Aorta (tissue), 5 donors: Measurements from ENCODE around the gene MYO1G. TPM values are rescaled to one million over a fixed set of nuclear protein-coding genes. Genes with fewer than 3 reads are reported as not detected.
"Not testable (repeated sequence)": the region's sequence is repeated elsewhere in the genome, so short reads cannot be mapped to it uniquely, and the experiment has no call there.

Experiments used
- ATAC-seq: fragments of 200-7000 bp; cut with Tn5 transposase; one replicate; pipeline ENCODE4 v1.9.1; 2022; ENCODE audit warnings: moderate library complexity; ENCODE audit not compliant: low FRiP score
- DNase-seq, 2 donors: peaks; one replicate each; pipeline ENCODE4 v3.0.0-alpha.2; 2020
- H3K27ac ChIP-seq, 2 donors: one replicate each; pipeline ENCODE4 v1.5.1; 2013; ENCODE audit warnings: low read length in 2 of 2, mild to moderate bottlenecking in 2 of 2, moderate library complexity in 2 of 2, control low read depth in 1 of 2, inconsistent platforms in 1 of 2, low read depth in 1 of 2
- H3K27me3 ChIP-seq, 2 donors: one replicate each; pipeline ENCODE4 v1.6.1; 2013; ENCODE audit warnings: control low read depth in 1 of 2, low read length in 1 of 2, mild to moderate bottlenecking in 1 of 2, moderate library complexity in 1 of 2; ENCODE audit not compliant: insufficient read depth in 2 of 2, control insufficient read depth in 1 of 2
- H3K36me3 ChIP-seq, 2 donors: one replicate each; pipeline ENCODE4 v1.6.1; 2013; ENCODE audit warnings: control low read depth in 1 of 2, low read length in 1 of 2, mild to moderate bottlenecking in 1 of 2; ENCODE audit not compliant: insufficient read depth in 2 of 2, control insufficient read depth in 1 of 2
- H3K4me1 ChIP-seq, 2 donors: one replicate each; pipeline ENCODE4 v1.6.1; 2013; ENCODE audit warnings: low read length in 2 of 2, control low read depth in 1 of 2, mild to moderate bottlenecking in 1 of 2, moderate library complexity in 1 of 2; ENCODE audit not compliant: insufficient read depth in 2 of 2, control insufficient read depth in 1 of 2
- H3K4me3 ChIP-seq, 2 donors: one replicate each; pipeline ENCODE4 v1.5.1; 2013; ENCODE audit warnings: low read length in 2 of 2, control low read depth in 1 of 2, mild to moderate bottlenecking in 1 of 2
- H3K9me3 ChIP-seq: one replicate; pipeline ENCODE4 v1.6.1; 2013; ENCODE audit warnings: mild to moderate bottlenecking, low read length; ENCODE audit not compliant: control insufficient read depth
- WGBS, 2 donors: extraction: QIAGEN DNeasy Blood & Tissue Kit; methylation state at CpG; one replicate each; pipeline ENCODE4 v1.1.7; 2013; 5-methylcytosine and 5-hydroxymethylcytosine counted together
- intact Hi-C, 2 donors: fragments of 100-400 bp; cut with DNase I; formaldehyde crosslinking; loops; one replicate each; pipeline versions ENCODE4 v1.14.2 to v1.15.0; 2022
- long read RNA-seq, 2 donors: library from polyadenylated mRNA; unstranded; transcript quantifications; one replicate each; pipeline ENCODE4 v2.0.0, GENCODE V29; 2020 to 2021
- polyA plus RNA-seq, 2 donors: library from polyadenylated mRNA; stranded (reverse); fragments of 200-250 nt; gene quantifications; one replicate each; pipeline ENCODE4 v1.2.3, GENCODE V29; 2013
- total RNA-seq, 2 donors: library from RNA; stranded (reverse); fragmentation: NEBNext Ultra II Directional; extraction: Animal tissue kit (Norgen Biotek cat#: 25700); gene quantifications; one replicate each; pipeline ENCODE4 v1.2.1, GENCODE V29; 2021
- donor health status: healthy with polysubstance abuse.
- donor health status: Bipolar disorder and iron deficiency.
- donor health status: DM: no; HTN: no; CAD: no.
- donor health status: DM: no; HTN: no; CAD: no.
- donor health status: DM: yes; HTN: yes; CAD: no.

Gene MYO1G
- total RNA-seq (10 to 100 TPM in 1 of 2 donors, 1 to 10 TPM in 1; 7.2 to 21.3 TPM), polyA plus RNA-seq (1 to 10 TPM; 1.4 to 3.5 TPM)
- long read RNA-seq, donor 1, partial matches to known transcripts = 23 of 35 reads
- long read RNA-seq, donor 1, other reads (novel, unspliced or antisense) = 8 of 35 reads
- long read RNA-seq, donor 2, partial matches to known transcripts = 5 of 11 reads
- long read RNA-seq, donor 2, other reads (novel, unspliced or antisense) = 4 of 11 reads

GRCh38 chr7:44978511-44979366 lies at the start of gene MYO1G:
Gene MYO1G (minus strand): TSS chr7:44979015. CDS start chr7:44978961, 54 bp downstream.
- ATAC-seq = no peak
- intact Hi-C loops = no loop called here
- Histone ChIP-seq H3K4me1 (no peaks in the 10 kb centered on the region), H3K27ac (no peak within 1 kb of the TSS), H3K36me3 (peaks cover 2 to 7% of the 10 kb centered on the region in 2 donors), H3K9me3 (no peaks in the 10 kb centered on the region), H3K4me3 (no peak within 1 kb of the TSS), H3K27me3 (no peaks in the 10 kb centered on the region)
- DNase-seq = peak; percentile 79
- 92 to 93% methylated on average over 24 of the region's 24 CpGs for WGBS, 2 donors

- DNase-seq (no peak), ATAC-seq (no peak)
- H3K9me3 ChIP-seq = no peaks in the 10 kb centered on the region
- 86 to 93% methylated on average over 17 of the region's 17 CpGs for WGBS, 2 donors
- no peaks in the 10 kb centered on the region for H3K4me1 ChIP-seq
- H3K36me3 ChIP-seq = no peaks in the 10 kb centered on the region
- no peak overlapping the region for H3K4me3 ChIP-seq
- no peaks in the 10 kb centered on the region for H3K27me3 ChIP-seq
- intact Hi-C loops = no loop called here
- H3K27ac ChIP-seq = no peak overlapping the region
Measured at GRCh38 chr7:45028138-45028919, 49.5 kb upstream of the MYO1G start.

DNA sequence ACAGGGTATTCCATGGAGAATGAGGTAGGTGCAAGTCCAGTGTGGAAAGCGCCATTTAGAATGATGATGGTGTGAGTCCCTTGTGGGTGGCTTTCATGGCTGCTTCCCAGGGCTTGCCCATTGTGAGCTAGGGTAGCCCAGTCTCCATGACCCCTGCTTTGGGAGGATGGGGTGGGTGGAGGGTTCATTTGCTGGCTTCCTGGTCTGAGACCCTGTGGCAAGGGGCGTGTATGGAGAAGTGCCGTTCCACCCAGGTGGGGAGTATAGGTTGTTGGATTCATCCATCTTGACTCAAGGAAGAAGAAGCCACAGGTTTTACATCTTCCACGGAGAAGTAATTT lies 48.9 kb upstream of the MYO1G start:
- no peak overlapping the region for H3K27ac ChIP-seq
- H3K4me1 ChIP-seq = no peaks in the 10 kb centered on the region
- no peaks in the 10 kb centered on the region for H3K36me3 ChIP-seq
- H3K27me3 ChIP-seq = no peaks in the 10 kb centered on the region
- DNase-seq (no peak), ATAC-seq (no peak)
- WGBS, 2 donors = 95 to 97% methylated on average over 4 of the region's 4 CpGs
- no peaks in the 10 kb centered on the region for H3K9me3 ChIP-seq
- intact Hi-C loops = no loop called here
- no peak overlapping the region for H3K4me3 ChIP-seq

GRCh38 chr7:45026984-45027773 lies 48.4 kb upstream of the MYO1G start:
- Histone ChIP-seq H3K27ac (no peak overlapping the region), H3K27me3 (no peaks in the 10 kb centered on the region), H3K36me3 (no peaks in the 10 kb centered on the region), H3K4me3 (no peak overlapping the region), H3K9me3 (no peaks in the 10 kb centered on the region), H3K4me1 (no peaks in the 10 kb centered on the region)
- ATAC-seq (peak; percentile 41), DNase-seq (no peak)
- 93 to 94% methylated on average over 10 of the region's 10 CpGs for WGBS, 2 donors
- intact Hi-C loops = no loop called here

- 95 to 100% methylated on average over 1 of the region's 1 CpG for WGBS, 2 donors
- Histone ChIP-seq H3K27ac (no peak overlapping the region), H3K36me3 (no peaks in the 10 kb centered on the region), H3K4me3 (no peak overlapping the region), H3K4me1 (no peaks in the 10 kb centered on the region), H3K27me3 (no peaks in the 10 kb centered on the region), H3K9me3 (no peaks in the 10 kb centered on the region)
- intact Hi-C loops = no loop called here
- DNase-seq = no peak
- no peak for ATAC-seq
Measured at GRCh38 chr7:45026013-45026412, 47.2 kb upstream of the MYO1G start.

DNA sequence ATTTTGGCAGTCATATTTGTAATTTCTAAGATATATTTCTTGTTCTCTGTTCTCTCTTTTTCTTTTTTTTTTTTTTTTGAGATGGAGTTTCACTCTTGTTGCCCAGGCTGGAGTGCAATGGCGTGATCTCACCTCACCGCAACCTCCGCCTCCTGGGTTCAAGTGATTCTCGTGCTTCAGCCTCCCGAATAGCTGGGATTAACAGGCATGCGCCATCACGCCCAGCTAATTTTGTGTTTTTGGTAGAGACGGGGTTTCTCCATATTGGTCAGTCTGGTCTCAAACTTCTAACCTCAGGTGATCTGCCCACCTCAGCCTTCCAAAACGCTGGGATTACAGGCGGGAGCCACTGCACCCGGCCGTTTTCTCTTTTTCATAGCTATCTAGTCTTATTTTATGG lies 46.7 kb upstream of the MYO1G start:
- H3K4me1 ChIP-seq, H3K27me3 ChIP-seq, H3K27ac ChIP-seq, intact Hi-C loops, ATAC-seq, H3K9me3 ChIP-seq, H3K36me3 ChIP-seq, H3K4me3 ChIP-seq, DNase-seq: not testable (repeated sequence)
- WGBS, 2 donors = 93 to 95% methylated on average over 12 of the region's 12 CpGs

GRCh38 chr7:45024126-45024744 lies 45.4 kb upstream of the MYO1G start:
- DNase-seq (no peak), ATAC-seq (no peak)
- H3K36me3 ChIP-seq = no peaks in the 10 kb centered on the region
- H3K27me3 ChIP-seq = no peaks in the 10 kb centered on the region
- H3K9me3 ChIP-seq = no peaks in the 10 kb centered on the region
- intact Hi-C loops = no loop called here
- H3K4me3 ChIP-seq = no peak overlapping the region
- no peak overlapping the region for H3K27ac ChIP-seq
- 98 to 100% methylated on average over 2 of the region's 2 CpGs for WGBS, 2 donors
- H3K4me1 ChIP-seq = no peaks in the 10 kb centered on the region
